HG03103 (cell line): Measurements from ENCODE around the gene SLC44A1.

Experiments used
- ATAC-seq: cut with Tn5 transposase; IDR thresholded peaks from one replicate; pipeline ENCODE4 v1.9.1; 2021; ENCODE audit warnings: low read depth; ENCODE audit not compliant: unreplicated experiment

SLC44A1 gene

DNA sequence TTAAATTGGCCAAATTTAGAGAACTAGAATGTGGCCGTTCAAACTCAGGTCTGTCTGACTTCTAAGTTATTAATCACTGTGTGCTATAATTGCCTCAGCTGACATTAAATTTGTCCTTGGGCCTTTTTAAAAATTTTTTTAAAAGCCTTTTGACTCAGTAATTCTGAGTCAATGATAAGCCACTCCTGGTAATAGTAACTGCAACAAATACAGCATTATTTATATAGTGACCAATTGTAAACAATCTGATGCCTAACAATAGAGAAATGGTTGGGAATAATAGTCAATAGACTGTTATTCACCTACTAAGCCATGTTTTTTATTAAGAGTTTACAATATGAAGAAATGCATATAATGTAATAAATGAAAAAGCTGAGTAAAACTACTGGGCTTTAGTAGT, 132.4 kb downstream of the SLC44A1 start:
- ATAC-seq = no peak

DNA sequence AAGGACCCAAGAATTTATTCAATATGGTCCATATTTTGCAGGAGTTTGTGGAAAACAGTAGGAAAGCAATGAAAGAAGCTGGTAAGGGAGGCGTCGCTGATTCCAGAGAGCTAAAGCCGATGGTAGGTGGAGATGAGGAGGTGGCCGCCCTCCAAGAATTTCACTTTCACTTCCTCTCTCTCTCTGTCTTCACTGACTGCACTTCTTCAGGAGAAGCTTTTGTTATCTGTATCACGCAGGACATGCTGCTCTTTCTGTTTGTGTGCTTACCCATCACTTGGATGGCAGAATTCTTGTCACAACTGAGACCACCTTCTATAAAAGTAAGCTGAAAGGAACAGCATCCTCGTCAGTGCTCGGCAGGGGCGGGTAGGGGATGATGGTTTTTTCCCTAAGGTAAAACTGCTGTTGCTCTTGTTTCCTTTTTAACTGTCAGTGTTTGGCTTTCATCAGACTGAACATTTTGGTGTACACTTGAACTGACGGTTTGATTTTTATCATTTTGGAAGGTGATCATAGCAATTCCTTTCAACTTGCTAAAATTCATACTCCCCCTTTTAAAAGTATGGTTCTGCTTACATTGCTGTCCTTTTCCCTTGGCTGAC, 141.0 kb downstream of the SLC44A1 start:
- peak; percentile 99 for ATAC-seq

DNA sequence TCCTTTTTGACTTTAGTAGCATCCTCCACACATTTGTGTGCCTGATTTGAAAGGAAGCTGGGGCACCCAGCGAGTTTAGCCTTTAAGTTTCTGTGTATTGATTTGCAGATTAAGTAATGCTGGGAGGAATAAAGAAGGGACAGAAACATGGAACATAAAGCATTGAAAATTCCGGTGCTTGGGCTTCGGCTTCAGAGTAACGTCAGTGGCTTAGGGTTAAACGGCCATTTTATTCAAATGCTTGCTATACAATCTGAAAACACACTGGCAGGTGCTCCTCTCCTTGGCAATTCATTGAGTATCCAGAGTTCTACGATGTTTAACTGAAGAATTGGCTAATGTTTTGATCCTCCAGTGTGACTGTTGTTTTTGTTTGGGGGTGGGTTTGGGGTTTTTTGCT, 145.3 kb downstream of the SLC44A1 start:
- ATAC-seq = no peak

DNA sequence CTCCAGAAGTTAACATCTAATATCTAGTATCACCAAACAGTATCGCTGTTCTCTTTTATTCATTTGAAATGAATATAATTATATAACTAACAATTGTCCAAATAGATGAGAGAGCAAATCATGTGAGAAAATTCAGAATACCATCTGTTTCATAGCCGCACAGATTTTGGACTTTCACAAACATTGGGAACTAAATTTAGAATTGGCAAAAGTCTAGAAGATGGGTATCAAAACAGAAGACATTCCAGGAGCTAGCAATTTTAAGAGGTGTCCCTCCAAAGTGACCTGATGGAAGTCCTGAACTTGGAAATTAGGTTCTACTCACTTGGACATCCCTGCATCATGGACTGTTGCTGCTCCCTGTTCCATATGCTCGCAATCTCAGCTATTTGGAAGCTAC, 146.4 kb downstream of the SLC44A1 start:
- ATAC-seq = no peak

DNA sequence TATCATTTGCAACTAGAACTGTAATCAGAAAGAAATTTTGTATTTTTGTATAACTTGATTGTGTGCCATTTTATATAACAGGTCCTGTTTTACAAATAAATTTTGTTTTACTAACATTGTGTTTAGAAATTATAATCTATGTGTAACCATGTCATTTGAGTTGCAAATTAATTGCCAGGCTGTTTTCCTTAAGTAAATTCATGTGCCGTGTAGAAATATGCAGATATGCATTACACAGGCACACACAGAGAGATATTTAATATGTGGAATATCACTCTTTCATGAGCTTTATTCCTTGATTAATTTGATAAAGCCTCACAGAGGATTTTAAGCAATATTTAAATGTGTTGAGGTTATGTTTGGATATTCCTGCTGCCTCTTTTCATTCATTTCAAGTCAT, 146.8 kb downstream of the SLC44A1 start:
- ATAC-seq = no peak

DNA sequence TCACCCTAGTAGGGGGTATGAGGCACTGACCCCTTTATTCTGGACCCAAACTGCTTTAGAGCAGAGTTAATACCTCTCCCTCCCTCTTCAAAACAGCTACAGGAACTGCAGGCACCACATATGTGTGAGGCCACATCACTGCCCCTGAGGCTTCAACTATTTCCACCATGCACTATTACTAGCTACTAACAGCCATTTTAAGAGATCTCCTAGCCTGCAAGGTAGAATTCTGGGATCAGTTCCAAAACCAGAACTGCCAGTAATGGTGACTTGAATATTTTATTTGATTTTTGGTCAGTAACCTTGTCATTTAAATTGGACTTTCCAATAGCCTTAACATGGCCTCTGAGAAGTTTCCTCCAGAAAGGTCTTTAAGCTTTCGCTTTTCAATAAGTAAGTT, 148.1 kb downstream of the SLC44A1 start:
- no peak for ATAC-seq

DNA sequence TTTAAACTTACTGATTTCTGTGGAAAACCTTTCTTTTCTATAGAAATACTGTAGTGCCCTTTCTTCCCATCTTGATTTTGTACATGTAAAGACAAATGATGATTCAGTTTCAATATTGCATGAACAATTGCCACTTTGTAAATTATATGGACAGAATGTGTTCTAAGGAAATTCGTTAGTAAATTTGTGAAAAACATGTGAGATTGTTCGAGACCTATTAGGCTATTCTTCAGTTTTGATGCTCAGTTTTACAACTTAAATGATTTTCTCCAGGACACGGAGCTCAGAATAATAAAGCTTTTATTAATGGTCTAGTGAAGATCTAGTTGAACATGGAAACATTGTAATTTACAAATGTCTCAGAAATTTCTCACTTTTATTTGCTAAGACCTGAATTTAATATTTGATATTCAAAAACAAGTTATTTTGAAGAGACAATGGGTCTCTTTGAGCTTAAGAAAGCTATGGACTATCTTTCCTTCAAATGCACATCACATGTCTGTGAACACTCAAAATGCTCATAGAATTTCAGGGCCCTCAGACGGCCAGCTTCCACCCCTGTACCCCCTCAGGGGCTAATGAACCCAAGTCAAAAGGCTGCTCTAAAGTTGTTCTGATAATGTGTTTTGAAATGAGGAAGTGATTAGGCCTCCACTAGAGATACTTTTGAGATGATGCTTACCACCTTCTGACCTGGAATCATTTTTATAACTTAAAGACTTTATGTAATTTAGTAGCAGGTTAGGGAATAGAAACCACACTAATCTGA, 149.3 kb downstream of the SLC44A1 start:
- no peak for ATAC-seq

DNA sequence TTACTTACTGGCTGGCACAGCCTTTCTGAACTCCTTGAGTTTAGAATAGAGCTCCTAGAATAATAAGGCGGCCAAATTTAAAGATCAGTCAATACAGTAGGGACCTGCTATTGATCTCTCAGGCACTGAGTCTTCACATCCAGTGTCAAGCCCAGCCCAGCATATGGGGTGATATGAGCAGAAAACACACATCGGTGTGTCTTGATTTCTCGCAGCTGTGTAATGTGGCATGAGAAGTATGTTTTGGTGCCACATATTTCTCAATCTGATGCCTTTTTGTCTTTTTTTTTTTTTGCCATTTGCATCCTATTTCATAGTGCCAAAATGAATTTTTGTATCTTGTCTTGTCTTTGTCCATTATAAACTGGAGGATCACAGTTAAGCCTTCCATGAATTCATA, 152.0 kb downstream of the SLC44A1 start:
- no peak for ATAC-seq

DNA sequence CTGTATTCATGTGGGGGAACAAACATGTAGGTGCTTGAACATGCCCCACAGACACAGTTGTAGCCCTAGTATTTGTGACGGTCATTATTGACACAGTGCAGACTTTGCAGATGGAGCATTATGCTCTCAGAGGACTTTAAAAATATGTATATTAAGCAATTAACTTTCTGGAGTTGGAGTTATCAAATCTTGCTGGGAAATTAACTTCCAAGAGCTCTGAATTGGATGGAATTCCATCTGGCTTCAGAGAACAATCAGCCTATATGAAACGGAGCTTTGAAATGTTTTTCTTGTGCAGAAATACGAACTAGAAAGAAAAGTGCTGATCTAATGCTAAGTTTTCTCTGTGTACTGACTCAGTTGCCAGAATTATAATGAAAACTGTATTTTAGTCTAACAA, 152.4 kb downstream of the SLC44A1 start:
- ATAC-seq = no peak

DNA sequence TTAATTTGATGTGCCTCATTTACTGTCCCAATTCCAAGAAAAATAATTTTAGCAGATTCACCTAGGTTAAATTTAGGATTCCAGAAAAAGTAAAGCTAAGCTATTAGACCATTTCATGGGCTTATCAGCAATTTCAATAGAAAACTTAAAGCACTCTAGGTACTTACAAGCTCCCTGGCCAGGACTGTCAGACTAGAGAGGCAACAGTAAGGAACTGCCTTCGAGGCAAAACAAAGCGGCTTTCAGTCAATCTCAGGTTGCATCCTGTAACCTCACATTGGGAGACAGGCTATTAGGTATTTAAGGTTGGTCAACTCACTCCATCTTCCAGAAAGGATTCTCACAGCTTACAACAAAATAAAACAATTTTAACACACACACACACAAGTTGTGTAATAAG, 154.7 kb downstream of the SLC44A1 start:
- no peak for ATAC-seq

DNA sequence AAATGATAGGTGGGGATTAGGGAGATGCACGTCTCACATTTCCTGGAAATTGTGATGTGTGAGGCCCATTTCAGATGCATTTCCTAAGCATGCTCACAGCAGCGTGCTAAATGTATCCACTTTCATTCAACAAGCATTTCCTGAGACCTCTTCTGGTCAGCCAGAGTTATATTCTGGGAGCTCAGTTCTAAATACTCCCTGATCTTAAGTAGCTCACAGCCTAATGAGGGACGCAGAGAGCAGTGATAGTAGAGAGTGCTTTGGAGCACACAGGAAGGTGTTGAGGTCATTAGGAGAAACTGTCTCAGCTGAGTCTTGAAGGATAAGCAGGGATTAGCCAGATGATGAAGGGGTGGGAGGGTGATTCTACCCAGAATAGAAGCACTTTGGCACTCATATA, 157.2 kb downstream of the SLC44A1 start:
- ATAC-seq = no peak

DNA sequence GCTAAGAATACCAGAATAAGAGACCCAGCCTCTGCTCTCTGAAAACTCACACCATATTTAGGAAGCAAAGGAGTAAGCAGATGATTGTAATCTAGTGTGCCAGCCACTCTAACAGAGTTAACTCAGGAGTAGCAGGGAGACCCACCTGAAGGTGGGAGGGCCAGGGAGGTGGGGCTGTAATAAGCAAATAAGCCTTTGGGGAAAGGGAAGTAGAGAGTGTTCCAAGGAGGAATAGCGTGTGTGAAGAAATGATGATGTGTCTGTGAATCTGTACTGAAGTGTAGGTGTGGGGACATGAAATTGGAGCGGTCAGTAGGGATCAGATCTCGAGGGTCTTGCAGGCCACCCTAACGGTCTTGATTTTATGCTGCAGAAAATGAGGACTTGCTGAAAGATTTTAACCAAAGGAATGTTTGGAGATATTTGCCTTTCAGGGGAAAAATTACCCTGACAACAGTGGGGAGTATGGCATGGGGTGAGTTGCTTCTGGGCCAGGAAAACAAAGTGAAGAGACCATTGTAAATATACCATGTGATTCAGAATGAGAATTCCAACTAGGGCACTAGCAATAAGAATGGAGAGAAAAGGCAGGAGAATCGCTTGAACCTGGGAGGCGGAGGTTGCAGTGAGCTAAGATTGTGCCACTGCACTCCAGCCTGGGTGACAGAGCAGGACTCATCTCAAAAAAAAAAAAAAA, 159.2 kb downstream of the SLC44A1 start:
- no peak for ATAC-seq

DNA sequence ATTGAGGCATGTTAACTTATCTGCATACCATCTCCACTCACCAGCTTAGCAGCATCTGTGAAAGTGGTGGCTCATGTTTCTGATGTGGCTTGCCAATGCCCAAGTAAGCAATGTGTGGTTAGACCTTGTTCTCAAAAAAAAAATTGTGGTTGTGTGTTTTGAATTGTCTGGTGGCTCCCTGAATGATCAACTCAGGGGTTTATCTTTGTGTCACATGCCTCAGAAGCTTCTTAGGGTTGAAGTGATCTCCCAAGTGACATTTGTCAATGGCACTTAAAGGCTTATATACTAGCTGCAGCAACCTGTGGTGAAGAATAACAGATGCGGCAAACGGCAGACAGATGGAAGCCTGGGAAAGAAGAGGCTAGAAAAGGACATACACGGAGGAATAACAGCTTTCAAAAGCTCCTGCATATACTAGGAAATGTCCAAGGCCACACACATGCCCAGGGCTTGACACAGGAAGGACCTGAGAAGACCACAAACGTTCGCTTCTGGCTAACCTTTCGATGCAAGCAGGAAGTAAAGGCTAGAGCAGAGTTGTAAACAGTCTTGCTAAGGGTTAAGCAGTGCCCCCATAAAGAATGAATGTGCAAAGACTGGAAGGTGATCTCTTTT, 161.2 kb downstream of the SLC44A1 start:
- peak; percentile 87 for ATAC-seq

DNA sequence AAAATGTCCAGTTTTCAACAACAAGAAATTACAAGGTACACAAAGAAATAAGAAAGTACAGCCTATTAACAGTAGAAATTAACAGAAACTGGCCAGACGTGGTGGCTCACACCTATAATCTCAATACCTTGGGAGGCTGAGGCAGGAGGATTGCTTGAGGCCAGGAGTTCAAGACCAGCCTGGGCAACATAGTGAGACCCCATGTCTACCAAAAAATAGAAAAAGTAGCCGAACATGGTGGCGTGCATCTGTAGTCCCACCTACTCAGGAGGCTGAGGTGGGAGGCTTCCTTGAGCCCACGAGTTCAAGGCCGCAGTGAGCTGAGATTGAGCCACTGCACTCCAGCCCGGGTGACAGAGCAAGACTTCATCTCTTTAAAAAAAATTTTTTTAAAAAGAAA, 161.9 kb downstream of the SLC44A1 start:
- no peak for ATAC-seq

DNA sequence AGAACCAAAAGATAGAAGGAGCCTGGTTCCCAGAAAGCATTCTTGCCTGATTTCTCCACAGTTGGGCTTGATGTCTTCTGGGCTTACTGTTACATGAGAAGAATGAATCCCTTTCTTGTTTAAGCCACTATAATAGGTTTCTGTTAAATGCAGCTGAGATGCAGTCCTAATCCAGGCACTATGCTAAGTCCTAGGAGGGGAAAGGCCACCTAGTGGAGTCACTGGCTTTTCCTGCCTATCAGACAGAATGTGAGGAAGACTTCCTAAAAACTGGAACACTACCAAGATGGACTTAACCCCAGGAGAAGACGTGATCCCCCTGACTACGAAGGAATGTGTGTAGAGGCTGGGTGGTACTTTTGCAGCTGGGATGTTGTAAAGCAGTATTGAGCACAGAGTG, 169.1 kb downstream of the SLC44A1 start:
- no peak for ATAC-seq

DNA sequence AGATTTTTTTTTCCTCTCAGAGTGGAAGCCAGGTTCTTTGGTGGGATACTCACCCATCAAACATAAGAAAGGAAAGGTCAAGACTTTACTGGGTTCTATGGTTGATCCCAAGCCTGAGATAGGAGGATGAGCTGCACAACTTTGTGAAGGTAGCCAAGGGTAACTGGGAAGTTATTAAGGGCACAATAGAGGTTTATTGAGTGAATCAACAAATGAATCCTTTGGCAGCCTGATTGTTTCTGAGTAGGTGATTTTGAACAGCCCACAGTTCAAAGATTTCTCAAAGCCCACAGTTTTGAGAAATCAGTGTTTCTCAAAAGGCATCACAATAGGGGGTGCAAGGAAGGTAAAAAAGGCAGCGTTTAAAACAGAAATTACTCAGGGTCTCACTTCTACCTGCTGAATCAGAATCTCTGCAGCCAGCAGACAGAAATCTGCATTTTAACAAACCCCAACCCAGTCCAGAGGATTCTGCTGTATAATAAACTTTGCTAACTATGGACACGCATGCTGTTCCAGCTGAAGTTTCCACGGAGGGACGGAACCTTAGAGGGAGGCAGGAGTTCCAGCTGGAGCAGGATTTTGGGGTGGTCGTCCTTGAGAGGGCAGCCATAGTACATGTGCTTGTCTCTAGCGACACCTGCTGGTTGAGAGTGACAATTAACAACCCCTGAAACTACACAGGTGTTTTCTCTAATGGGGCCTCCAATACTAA, 170.7 kb downstream of the SLC44A1 start:
- ATAC-seq = peak; percentile 64

DNA sequence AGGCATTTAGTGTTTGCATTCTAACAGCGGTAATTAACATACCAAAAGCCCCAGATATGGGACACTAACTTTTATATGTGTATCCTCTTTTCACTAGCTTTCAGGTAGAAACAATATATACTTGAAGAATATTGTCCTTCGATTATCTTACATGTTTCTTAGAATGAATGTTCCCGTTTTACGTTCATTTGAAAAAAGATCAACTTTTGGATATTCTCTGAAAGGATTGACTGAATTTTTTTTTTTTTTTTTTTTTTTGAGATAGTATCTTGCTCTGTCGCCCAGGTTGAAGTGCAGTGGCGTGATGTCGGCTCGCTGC, 171.2 kb downstream of the SLC44A1 start:
- ATAC-seq = no peak

DNA sequence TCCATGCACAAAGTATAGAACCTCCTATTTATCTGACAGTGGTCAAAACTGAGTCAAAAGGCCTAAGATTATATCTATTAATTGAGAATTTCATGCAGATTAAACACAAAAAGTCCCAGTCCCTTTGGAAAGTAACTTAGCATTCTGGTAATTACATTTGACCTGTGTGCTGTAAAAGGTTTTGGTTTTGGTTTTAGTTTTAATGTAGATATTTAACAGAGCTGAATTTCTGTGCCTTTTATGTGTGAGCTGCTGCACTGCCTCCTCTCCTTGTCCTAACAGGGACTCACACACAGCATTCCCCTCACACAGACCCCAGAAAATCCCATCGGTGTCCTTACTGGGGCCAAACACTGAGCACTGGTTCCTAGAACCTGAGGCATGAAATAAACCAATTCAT, 172.4 kb downstream of the SLC44A1 start:
- ATAC-seq = peak; percentile 57

DNA sequence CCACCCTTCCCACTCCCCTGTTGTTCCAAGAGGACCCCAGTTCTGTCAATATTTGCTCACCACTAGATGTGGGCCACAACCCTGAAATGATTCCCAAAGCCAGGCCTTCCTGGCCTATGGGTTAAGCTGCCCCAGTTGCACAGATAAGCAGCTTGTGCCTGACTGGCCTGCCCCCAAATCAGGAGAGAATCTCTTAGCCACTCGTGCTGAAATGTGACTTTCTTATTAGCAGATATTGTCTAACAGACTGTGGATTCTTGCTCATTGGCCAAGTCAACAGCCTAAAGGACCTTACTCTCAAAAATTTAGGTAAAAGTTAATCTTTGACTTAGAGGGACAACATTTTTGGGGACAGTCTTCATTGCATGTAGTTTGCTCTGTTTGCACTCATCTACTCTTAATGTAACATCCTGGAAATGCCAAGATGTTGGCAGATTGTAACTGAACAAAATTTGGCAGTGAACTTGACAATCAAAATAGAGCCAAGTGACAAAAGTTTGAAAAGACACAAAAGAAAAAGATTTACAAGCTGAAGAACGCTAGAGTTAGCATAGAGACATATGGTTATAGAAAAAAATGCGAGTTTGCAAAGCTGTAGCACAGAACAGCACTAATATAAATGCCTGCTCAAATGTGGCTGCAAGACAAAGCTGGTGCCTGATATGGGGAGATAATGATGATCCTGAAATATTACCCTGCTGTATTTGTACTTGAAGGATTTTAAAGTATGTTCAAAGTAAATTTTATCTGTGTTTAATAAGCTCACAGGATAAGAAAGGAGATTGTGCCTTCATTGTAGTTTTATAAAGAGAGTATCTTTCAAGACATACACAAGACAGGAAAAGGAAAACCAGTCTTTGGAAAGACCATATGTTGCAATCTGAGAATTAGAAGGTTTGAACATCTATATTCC, 174.4 kb downstream of the SLC44A1 start:
- ATAC-seq = no peak
